Loucy (cell line): Measurements from ENCODE around the gene OXGR1.

Experiments
- H2AFZ ChIP-seq: fragments of 200-600 bp; sonication (generic); 2 replicates; pipeline ENCODE4 v1.6.0; 2016; ENCODE audit warnings: antibody characterized with exemption, mild to moderate bottlenecking, low read length, moderate library complexity
- H3F3A ChIP-seq: fragments of 200-600 bp; 2 replicates; pipeline ENCODE4 v1.6.0; 2016; ENCODE audit warnings: antibody characterized with exemption, low read depth, mild to moderate bottlenecking
- H3K27me3 ChIP-seq: fragments of 200-600 bp; sonication (generic); 2 replicates; pipeline ENCODE4 v1.6.1; 2014; ENCODE audit warnings: low read length, mild to moderate bottlenecking; ENCODE audit not compliant: insufficient read depth, poor library complexity, severe bottlenecking
- H3K36me3 ChIP-seq: fragments of 200-600 bp; sonication (generic); 2 replicates; pipeline ENCODE4 v1.6.1; 2016; ENCODE audit warnings: low read length; ENCODE audit not compliant: insufficient read depth
- H3K4me1 ChIP-seq: fragments of 200-600 bp; sonication (generic); 2 replicates; pipeline ENCODE4 v1.5.1; 2014; ENCODE audit warnings: low read length, mild to moderate bottlenecking; ENCODE audit not compliant: insufficient read depth, poor library complexity, severe bottlenecking
- H3K4me2 ChIP-seq: fragments of 200-600 bp; sonication (generic); 2 replicates; pipeline ENCODE4 v1.6.0; 2014; ENCODE audit warnings: antibody characterized with exemption, low read length, low read depth, mild to moderate bottlenecking; ENCODE audit not compliant: poor library complexity, severe bottlenecking
- H3K4me3 ChIP-seq: fragments of 200-600 bp; sonication (generic); 2 replicates; pipeline ENCODE4 v1.5.1; 2014; ENCODE audit warnings: low read length, mild to moderate bottlenecking, mixed read lengths; ENCODE audit not compliant: poor library complexity, severe bottlenecking
- H3K79me2 ChIP-seq: fragments of 200-600 bp; sonication (generic); 2 replicates; pipeline ENCODE4 v1.6.1; 2014; ENCODE audit warnings: low read length; ENCODE audit not compliant: insufficient read depth
- H3K9ac ChIP-seq: fragments of 200-600 bp; sonication (generic); 2 replicates; pipeline ENCODE4 v1.6.0; 2014; ENCODE audit warnings: mild to moderate bottlenecking, low read depth, low read length, moderate library complexity; ENCODE audit not compliant: poor library complexity, severe bottlenecking
- H3K9me2 ChIP-seq: fragments of 200-600 bp; sonication (generic); replicated peaks from 2 replicates; pipeline ENCODE4 v1.6.1; 2016; ENCODE audit warnings: low read depth, low read length, mixed read lengths
- H3K9me3 ChIP-seq: fragments of 200-600 bp; sonication (generic); 2 replicates; pipeline ENCODE4 v1.6.1; 2014; ENCODE audit warnings: mild to moderate bottlenecking, antibody characterized with exemption, low read length, low read depth; ENCODE audit not compliant: insufficient read depth
- H4K20me1 ChIP-seq: fragments of 200-600 bp; sonication (generic); 2 replicates; pipeline ENCODE4 v1.6.0; 2014; ENCODE audit warnings: antibody characterized with exemption, low read length, mild to moderate bottlenecking; ENCODE audit not compliant: insufficient read depth, poor library complexity, severe bottlenecking
- CTCF ChIP-seq: fragments of 200-600 bp; sonication (generic); conservative IDR thresholded peaks from 2 replicates; pipeline ENCODE4 v1.5.1; 2014; ENCODE audit warnings: mild to moderate bottlenecking, antibody characterized with exemption, low read length
- EZH2phosphoT487 ChIP-seq: fragments of 200-600 bp; IDR thresholded peaks from 2 replicates; pipeline ENCODE4 v1.6.1; 2018; ENCODE audit warnings: antibody characterized with exemption, mild to moderate bottlenecking, moderate library complexity, borderline replicate concordance

Gene OXGR1

GRCh38 chr13:97004886-97005285 is 10.6 kb upstream of the OXGR1 start:
- no peaks in the 10 kb centered on the region for H3F3A ChIP-seq
- no peaks in the 10 kb centered on the region for H3K4me1 ChIP-seq
- H4K20me1 ChIP-seq: no peaks in the 10 kb centered on the region
- H2AFZ ChIP-seq: no peak overlapping the region
- TF ChIP-seq CTCF (no peak), EZH2phosphoT487 (no peak)
- H3K36me3 ChIP-seq: no peaks in the 10 kb centered on the region
- no peak overlapping the region for H3K9ac ChIP-seq
- no peaks in the 10 kb centered on the region for H3K27me3 ChIP-seq
- no peaks in the 10 kb centered on the region for H3K9me3 ChIP-seq
- H3K4me2 ChIP-seq: no peak overlapping the region
- H3K9me2 ChIP-seq: no peaks in the 10 kb centered on the region
- no peak overlapping the region for H3K4me3 ChIP-seq
- no peaks in the 10 kb centered on the region for H3K79me2 ChIP-seq

- Histone ChIP-seq H3K4me3 (no peak overlapping the region), H3K9me3 (no peaks in the 10 kb centered on the region), H3F3A (no peaks in the 10 kb centered on the region), H3K9ac (no peak overlapping the region), H4K20me1 (no peaks in the 10 kb centered on the region), H3K27me3 (no peaks in the 10 kb centered on the region), H3K36me3 (no peaks in the 10 kb centered on the region), H3K4me1 (no peaks in the 10 kb centered on the region), H3K79me2 (no peaks in the 10 kb centered on the region), H3K9me2 (no peaks in the 10 kb centered on the region), H2AFZ (no peak overlapping the region), H3K4me2 (no peak overlapping the region)
- TF ChIP-seq EZH2phosphoT487: no peak
- TF ChIP-seq CTCF: no peak
Observed at GRCh38 chr13:97004096-97004876, 10.0 kb upstream of the OXGR1 start.

- Histone ChIP-seq H3K9me3 (no peaks in the 10 kb centered on the region), H3F3A (no peaks in the 10 kb centered on the region), H2AFZ (no peak overlapping the region), H3K4me2 (no peak overlapping the region), H3K9ac (no peak overlapping the region), H3K4me3 (no peak overlapping the region), H3K27me3 (no peaks in the 10 kb centered on the region), H3K4me1 (no peaks in the 10 kb centered on the region), H3K79me2 (no peaks in the 10 kb centered on the region), H3K9me2 (no peaks in the 10 kb centered on the region), H4K20me1 (no peaks in the 10 kb centered on the region), H3K36me3 (no peaks in the 10 kb centered on the region)
- no peak for TF ChIP-seq CTCF
- no peak for TF ChIP-seq EZH2phosphoT487
Observed at GRCh38 chr13:97003071-97003470, 8.8 kb upstream of the OXGR1 start.
